ENCODE data around the gene CPN1. TPM values are rescaled to one million over a fixed set of nuclear protein-coding genes. Genes with fewer than 3 reads are reported as not detected.

Gene CPN1
- total and polyA plus RNA-seq, 10 of the 15 experiments (the other 5 are each of a cell fraction or from before 2014, with no cell fraction given), result 0.03 to 0.10 TPM; not detected in 8

- TF ChIP-seq CTCF (IDR thresholded peaks at IDR 0.05 in 2 of 3, conservative IDR thresholded peaks at IDR 0.05 in 1 of 3; ENCODE audit: control insufficient read depth in 2 of 3, extremely low read depth in 1 of 3, insufficient read depth in 1 of 3, low read depth in 3 of 3, low read length in 3 of 3), result peak in 2 of 3 experiments; percentile 28 to 44; a peak in 3 of 6 replicates
- TF ChIP-seq EED (IDR thresholded peaks at IDR 0.05; ENCODE audit: low read depth), result peak; percentile 95
- no peak for TF ChIP-seq BACH1 (IDR thresholded peaks at IDR 0.05; ENCODE audit: borderline replicate concordance)
- peak; percentile 52; the same call in 1 of the 2 replicates for TF ChIP-seq POLR2AphosphoS5 (IDR thresholded peaks at IDR 0.05; ENCODE audit: low read length)
- TF ChIP-seq RFX5 (IDR thresholded peaks at IDR 0.05; ENCODE audit: low read depth, low read length), result no peak
- TF ChIP-seq CHD1 (IDR thresholded peaks at IDR 0.05; ENCODE audit: low read depth, low read length), result no peak
- TF ChIP-seq IKZF2 (IDR thresholded peaks at IDR 0.05), result peak; percentile 67 to 81
- TF ChIP-seq REST (IDR thresholded peaks at IDR 0.05; ENCODE audit: low read depth, low read length), result no peak
- peak; percentile 59 for TF ChIP-seq JUNB (IDR thresholded peaks at IDR 0.05)
- no peak for TF ChIP-seq RELB (IDR thresholded peaks at IDR 0.05; ENCODE audit: low read depth)
- TF ChIP-seq MTA3 (IDR thresholded peaks at IDR 0.05; ENCODE audit: borderline replicate concordance, low read length), result no peak
- peak; percentile 56 for TF ChIP-seq RAD21 (IDR thresholded peaks at IDR 0.05; ENCODE audit: insufficient read depth, low read depth, low read length)
- no peak for TF ChIP-seq MYC (IDR thresholded peaks at IDR 0.05; ENCODE audit: insufficient read depth, insufficient read length, insufficient replicate concordance, low read length, severe bottlenecking)
- TF ChIP-seq ZNF207 (IDR thresholded peaks at IDR 0.05; ENCODE audit: borderline replicate concordance), result no peak
- TF ChIP-seq BCLAF1 (IDR thresholded peaks at IDR 0.05), result no peak
- TF ChIP-seq CBFB (IDR thresholded peaks at IDR 0.05; ENCODE audit: low read depth), result peak; percentile 72; the same call in 1 of the 2 replicates
- peak; percentile 16 for TF ChIP-seq SP1 (IDR thresholded peaks at IDR 0.05; ENCODE audit: low read depth, low read length)
- peak; percentile 39; the same call in 1 of the 2 replicates for TF ChIP-seq MXI1 (IDR thresholded peaks at IDR 0.05; ENCODE audit: low read depth, low read length)
- TF ChIP-seq ZBED1 (IDR thresholded peaks at IDR 0.05; ENCODE audit: borderline replicate concordance), result 0 out of 2 replicates have a peak, but pooled peaks have one; percentile 72
- TF ChIP-seq NFYB (IDR thresholded peaks at IDR 0.05; ENCODE audit: insufficient read depth, low read depth, low read length), result peak; percentile 54; the same call in 1 of the 2 replicates
These were observed 61.4 kb downstream of the CPN1 start (continued) for GRCh38 chr10:100020142-100020885.

All from GM12878 (cell line).